ENCODE measurements around the gene DOK6.

The DOK6 gene

GRCh38 chr18:69757733-69758132 lies 357.0 kb downstream of the DOK6 start:
- peak; percentile 97 for DNase-seq

- peak; percentile 48 for DNase-seq
Measured at GRCh38 chr18:69758458-69758857, 357.8 kb downstream of the DOK6 start.

GRCh38 chr18:69759046-69759445 lies 358.4 kb downstream of the DOK6 start:
- peak; percentile 38 for DNase-seq

- DNase-seq, result no peak
Measured at GRCh38 chr18:69763002-69763401, 362.3 kb downstream of the DOK6 start.

- no peak for DNase-seq
Measured at GRCh38 chr18:69763821-69764220, 363.1 kb downstream of the DOK6 start.

- peak; percentile 59 for DNase-seq
Measured at GRCh38 chr18:69770238-69770637, 369.6 kb downstream of the DOK6 start.

- DNase-seq, result no peak
Measured at GRCh38 chr18:69774831-69775230, 374.1 kb downstream of the DOK6 start.

- no peak for DNase-seq
Measured at GRCh38 chr18:69777248-69777647, 376.6 kb downstream of the DOK6 start.

- no peak for DNase-seq
Measured at GRCh38 chr18:69778680-69779079, 378.0 kb downstream of the DOK6 start.

- no peak for DNase-seq
Measured at GRCh38 chr18:69780851-69781250, 380.2 kb downstream of the DOK6 start.

- no peak for DNase-seq
Measured at GRCh38 chr18:69784815-69785214, 384.1 kb downstream of the DOK6 start.

- no peak for DNase-seq
Measured at GRCh38 chr18:69785466-69785865, 384.8 kb downstream of the DOK6 start.

- DNase-seq, result no peak
Measured at GRCh38 chr18:69786427-69786826, 385.7 kb downstream of the DOK6 start.

- no peak for DNase-seq
Measured at GRCh38 chr18:69787825-69788547, 387.3 kb downstream of the DOK6 start.

GRCh38 chr18:69789794-69790193 lies 389.1 kb downstream of the DOK6 start:
- no peak for DNase-seq

- no peak for DNase-seq
Measured at GRCh38 chr18:69790649-69791048, 390.0 kb downstream of the DOK6 start.

- peak; percentile 58 for DNase-seq
Measured at GRCh38 chr18:69795791-69796190, 395.1 kb downstream of the DOK6 start.

GRCh38 chr18:69804776-69805501 lies 404.3 kb downstream of the DOK6 start:
- DNase-seq, result no peak

- DNase-seq, result no peak
Measured at GRCh38 chr18:69808399-69808798, 407.7 kb downstream of the DOK6 start.

- DNase-seq, result no peak
Measured at GRCh38 chr18:69813559-69813958, 412.9 kb downstream of the DOK6 start.

GRCh38 chr18:69814861-69815385 lies 414.2 kb downstream of the DOK6 start:
- no peak for DNase-seq

- DNase-seq, result no peak
Measured at GRCh38 chr18:69817335-69817940, 416.8 kb downstream of the DOK6 start.

GRCh38 chr18:69819460-69819859 lies 418.8 kb downstream of the DOK6 start:
- DNase-seq, result no peak

GRCh38 chr18:69820538-69820937 lies 419.9 kb downstream of the DOK6 start:
- no peak for DNase-seq

Data from NCI-H146 (cell line).